ENCODE data around the gene CAPN10. TPM values are rescaled to one million over a fixed set of nuclear protein-coding genes. Genes with fewer than 3 reads are reported as not detected.

CAPN10 gene
- total RNA-seq, 1 donor from 2014 or later = 49.6 TPM

DNA sequence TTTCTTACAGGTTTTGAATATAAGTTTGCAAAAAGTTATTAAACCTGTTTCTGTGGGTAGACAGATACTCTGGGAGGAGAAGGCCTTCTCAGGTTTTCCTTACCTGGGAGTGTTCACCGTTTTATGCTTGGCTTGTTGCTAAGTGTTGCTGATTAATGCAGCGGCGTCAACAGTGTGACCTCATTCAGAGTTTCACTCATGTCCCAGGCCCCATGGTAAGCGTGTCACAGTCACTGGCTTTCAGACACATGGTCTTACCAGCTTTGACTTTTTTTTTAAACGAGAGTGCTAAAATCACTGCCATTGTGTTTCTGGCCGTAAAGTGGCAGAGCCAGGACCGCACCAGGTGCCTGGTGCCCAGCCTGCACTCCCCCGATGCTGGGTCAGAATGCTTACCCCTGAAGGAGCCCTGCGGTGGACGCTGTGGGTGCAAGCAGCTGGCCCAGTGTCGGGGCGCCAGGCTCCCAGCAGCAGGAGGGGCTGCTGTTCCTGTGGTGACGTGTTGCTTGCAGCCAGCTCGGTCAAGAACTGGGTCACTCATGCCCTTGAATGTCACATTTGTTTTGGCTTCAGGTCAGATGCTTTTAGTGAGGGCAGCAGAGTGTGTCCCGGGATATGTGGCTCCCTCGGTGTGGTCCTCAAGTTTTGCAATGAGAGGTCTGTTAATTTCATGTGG is 3.5 kb downstream of the CAPN10 start:
- intact Hi-C loops (cut with micrococcal nuclease) = no loop called here

DNA sequence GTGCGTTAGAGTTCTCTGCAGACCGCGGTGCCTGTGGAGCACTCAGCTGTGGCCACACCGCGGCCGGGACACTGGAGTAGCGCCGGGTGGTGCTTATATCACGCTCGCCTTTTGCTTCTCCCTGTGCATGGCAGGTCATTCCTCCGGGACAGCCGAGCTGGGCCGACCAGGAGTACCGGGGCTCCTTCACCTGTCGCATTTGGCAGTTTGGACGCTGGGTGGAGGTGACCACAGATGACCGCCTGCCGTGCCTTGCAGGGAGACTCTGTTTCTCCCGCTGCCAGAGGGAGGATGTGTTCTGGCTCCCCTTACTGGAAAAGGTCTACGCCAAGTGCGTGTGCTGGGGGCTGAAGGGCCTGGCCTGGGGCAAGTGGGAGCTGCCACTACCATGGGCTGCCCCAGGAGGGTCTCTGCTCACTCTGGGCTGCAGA is 4.2 kb downstream of the CAPN10 start:
- Mint-ChIP-seq H3K9me3 (no peaks in the 10 kb centered on the region), H3K4me3 (ENCODE audit: low read depth) (no peak overlapping the region), H3K4me1 (ENCODE audit: low read depth) (peaks cover 18% of the 10 kb centered on the region), H3K27me3 (ENCODE audit: low read depth) (no peaks in the 10 kb centered on the region), H3K27ac (no peak overlapping the region), H3K36me3 (ENCODE audit: low read depth) (peaks cover 28% of the 10 kb centered on the region)
- intact Hi-C loops (cut with micrococcal nuclease) = no loop called here
- DNase-seq (ENCODE audit: low spot score) = no peak

More for the DNA sequence above, 3.5 kb downstream of the CAPN10 start:
- no peaks in the 10 kb centered on the region for H3K9me3 Mint-ChIP-seq
- H3K27me3 Mint-ChIP-seq (ENCODE audit: low read depth) = no peaks in the 10 kb centered on the region
- no peak overlapping the region for H3K27ac Mint-ChIP-seq
- no peak overlapping the region for H3K4me3 Mint-ChIP-seq (ENCODE audit: low read depth)
- DNase-seq (ENCODE audit: low spot score) = no peak
- H3K36me3 Mint-ChIP-seq (ENCODE audit: low read depth) = peaks cover 26% of the 10 kb centered on the region
- peaks cover 19% of the 10 kb centered on the region for H3K4me1 Mint-ChIP-seq (ENCODE audit: low read depth)

DNA sequence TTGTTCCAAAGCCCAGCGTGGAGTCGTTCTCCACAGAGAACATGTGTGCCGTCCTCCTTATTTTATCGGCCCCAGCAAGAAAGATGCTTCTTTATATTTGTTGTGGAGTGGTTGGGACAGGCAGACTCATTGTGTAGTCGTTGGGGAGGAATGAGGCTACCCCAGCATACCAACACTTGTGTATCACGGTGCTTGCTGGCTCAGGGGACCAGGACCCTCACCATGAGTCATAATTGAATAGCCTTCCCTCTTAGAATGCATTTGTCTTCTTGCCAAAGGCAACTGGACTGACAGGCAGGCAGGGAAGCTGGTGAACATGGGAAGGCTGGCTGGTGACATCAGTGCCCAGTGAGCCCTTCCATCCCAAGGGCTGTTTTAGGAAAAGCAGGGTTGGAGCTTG is 4.7 kb downstream of the CAPN10 start:
- DNase-seq (ENCODE audit: low spot score) = no peak
- intact Hi-C loops (cut with micrococcal nuclease) = no loop called here
- Mint-ChIP-seq H3K27ac (no peak overlapping the region), H3K9me3 (no peaks in the 10 kb centered on the region), H3K4me1 (ENCODE audit: low read depth) (peaks cover 18% of the 10 kb centered on the region), H3K4me3 (ENCODE audit: low read depth) (no peak overlapping the region), H3K36me3 (ENCODE audit: low read depth) (peaks cover 28% of the 10 kb centered on the region), H3K27me3 (ENCODE audit: low read depth) (no peaks in the 10 kb centered on the region)

DNA sequence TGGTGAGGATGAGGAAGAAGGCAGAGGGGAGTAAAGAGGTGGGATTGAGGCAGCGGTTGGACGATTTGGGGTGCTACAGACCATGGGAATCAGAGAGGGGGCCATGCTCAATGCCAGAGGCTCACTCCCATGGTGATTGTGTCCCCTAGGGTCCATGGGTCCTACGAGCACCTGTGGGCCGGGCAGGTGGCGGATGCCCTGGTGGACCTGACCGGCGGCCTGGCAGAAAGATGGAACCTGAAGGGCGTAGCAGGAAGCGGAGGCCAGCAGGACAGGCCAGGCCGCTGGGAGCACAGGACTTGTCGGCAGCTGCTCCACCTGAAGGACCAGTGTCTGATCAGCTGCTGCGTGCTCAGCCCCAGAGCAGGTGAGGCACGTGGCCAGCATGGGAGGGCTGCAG is 5.2 kb downstream of the CAPN10 start:
- no peaks in the 10 kb centered on the region for H3K9me3 Mint-ChIP-seq
- intact Hi-C loops (cut with micrococcal nuclease) = no loop called here
- peaks cover 28% of the 10 kb centered on the region for H3K36me3 Mint-ChIP-seq (ENCODE audit: low read depth)
- peaks cover 18% of the 10 kb centered on the region for H3K4me1 Mint-ChIP-seq (ENCODE audit: low read depth)
- H3K27ac Mint-ChIP-seq = no peak overlapping the region
- DNase-seq (ENCODE audit: low spot score) = no peak
- no peak overlapping the region for H3K4me3 Mint-ChIP-seq (ENCODE audit: low read depth)
- no peaks in the 10 kb centered on the region for H3K27me3 Mint-ChIP-seq (ENCODE audit: low read depth)

DNA sequence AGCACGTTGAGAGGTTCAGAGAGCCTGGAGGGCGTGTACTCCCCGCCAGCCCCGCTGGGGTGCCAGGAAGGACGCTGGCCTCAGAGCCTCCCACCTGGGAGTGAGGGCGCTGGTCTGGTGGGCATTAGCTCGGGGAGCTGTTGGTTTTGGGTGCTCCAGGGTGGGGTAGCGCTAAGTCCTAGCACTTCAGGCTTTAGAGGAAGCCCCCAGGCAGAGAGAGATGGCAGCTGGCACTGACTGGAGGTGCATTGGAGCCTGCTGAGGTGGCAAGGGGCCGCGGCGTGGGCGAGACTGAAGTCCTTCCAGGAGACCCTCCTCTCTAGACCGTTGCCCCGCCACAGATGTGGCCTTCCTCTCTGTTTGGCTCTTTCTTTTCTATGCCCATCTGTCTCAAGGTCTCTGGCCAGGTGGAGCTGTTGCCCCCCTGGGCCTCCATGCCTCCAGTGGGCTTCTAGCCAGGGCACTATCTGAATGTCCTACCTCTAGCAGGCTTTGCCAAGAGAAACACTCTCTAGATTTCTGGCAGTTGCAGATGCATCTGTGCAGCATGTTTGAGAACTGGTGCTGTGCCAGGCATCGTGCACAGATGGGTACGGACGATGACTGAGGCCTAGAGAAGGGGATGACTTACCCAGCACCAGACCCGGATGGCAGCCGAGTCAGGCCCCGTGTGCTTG is 6.6 kb downstream of the CAPN10 start:
- peaks cover 28% of the 10 kb centered on the region for H3K36me3 Mint-ChIP-seq (ENCODE audit: low read depth)
- H3K27me3 Mint-ChIP-seq (ENCODE audit: low read depth) = no peaks in the 10 kb centered on the region
- no peak overlapping the region for H3K4me3 Mint-ChIP-seq (ENCODE audit: low read depth)
- no peaks in the 10 kb centered on the region for H3K9me3 Mint-ChIP-seq
- peaks cover 10% of the 10 kb centered on the region for H3K4me1 Mint-ChIP-seq (ENCODE audit: low read depth)
- intact Hi-C loops (cut with micrococcal nuclease) = no loop called here
- no peak for DNase-seq (ENCODE audit: low spot score)
- H3K27ac Mint-ChIP-seq = no peak overlapping the region

DNA sequence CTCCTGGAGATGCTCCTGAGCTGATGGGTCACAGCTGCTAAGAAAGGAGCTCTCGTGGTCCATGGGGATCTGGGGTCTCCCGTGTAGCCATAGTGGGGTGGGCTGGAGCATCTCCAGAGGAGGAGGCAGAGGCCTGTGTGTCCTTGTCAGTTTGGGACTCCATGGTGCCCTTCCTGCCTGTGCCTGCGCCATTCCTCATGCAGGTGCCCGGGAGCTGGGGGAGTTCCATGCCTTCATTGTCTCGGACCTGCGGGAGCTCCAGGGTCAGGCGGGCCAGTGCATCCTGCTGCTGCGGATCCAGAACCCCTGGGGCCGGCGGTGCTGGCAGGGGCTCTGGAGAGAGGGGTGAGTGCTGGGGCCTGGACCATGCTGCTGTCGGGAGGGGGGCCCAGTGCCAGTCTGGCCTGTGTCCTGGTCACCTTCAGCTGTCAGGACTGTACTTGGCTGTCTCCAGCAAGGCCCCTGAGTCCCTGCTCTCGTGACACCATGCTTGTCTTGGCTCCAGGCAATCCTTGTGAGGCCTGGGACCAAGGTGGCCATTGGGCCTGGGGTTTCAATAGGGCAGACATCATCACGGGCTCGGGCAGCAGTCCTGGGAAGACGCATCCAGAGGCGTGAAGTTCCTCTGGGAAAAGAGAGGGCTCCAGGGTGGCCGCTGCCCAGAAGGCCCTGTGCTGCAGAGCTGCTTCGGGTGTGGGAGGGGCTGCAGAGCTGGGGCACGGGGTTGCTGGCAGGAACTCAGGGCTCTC is 7.3 kb downstream of the CAPN10 start:
- no peaks in the 10 kb centered on the region for H3K9me3 Mint-ChIP-seq
- peaks cover 27% of the 10 kb centered on the region for H3K36me3 Mint-ChIP-seq (ENCODE audit: low read depth)
- no peaks in the 10 kb centered on the region for H3K27me3 Mint-ChIP-seq (ENCODE audit: low read depth)
- DNase-seq (ENCODE audit: low spot score) = no peak
- no peak overlapping the region for H3K4me3 Mint-ChIP-seq (ENCODE audit: low read depth)
- peaks cover 3% of the 10 kb centered on the region for H3K4me1 Mint-ChIP-seq (ENCODE audit: low read depth)
- intact Hi-C loops (cut with micrococcal nuclease) = no loop called here
- no peak overlapping the region for H3K27ac Mint-ChIP-seq

DNA sequence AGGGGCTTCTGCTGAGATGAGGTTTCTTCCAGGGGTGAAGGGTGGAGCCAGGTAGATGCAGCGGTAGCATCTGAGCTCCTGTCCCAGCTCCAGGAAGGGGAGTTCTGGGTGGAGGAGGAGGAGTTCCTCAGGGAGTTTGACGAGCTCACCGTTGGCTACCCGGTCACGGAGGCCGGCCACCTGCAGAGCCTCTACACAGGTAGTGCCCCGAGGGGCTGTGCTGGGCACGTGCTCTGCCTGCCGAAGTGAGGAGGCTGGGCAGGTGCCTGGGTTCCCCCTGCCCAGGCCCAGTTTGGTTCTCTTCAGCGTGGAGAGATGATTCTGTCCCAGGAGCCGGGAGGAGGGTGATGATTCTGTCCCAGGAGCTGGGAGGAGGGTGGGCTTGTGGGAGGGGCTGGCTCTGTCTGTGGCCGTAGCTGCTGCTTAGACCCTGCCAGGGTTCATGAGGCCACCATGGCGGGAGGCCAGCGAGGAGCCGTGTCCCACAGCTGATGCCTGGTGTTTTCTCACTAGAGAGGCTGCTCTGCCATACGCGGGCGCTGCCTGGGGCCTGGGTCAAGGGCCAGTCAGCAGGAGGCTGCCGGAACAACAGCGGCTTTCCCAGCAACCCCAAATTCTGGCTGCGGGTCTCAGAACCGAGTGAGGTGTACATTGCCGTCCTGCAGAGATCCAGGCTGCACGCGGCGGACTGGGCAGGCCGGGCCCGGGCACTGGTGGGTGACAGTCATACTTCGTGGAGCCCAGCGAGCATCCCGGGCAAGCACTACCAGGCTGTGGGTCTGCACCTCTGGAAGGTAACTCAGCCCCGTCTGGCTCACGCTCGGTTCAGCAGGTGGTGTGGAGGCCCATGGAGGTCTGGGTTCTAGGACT is 8.2 kb downstream of the CAPN10 start:
- Mint-ChIP-seq H3K27ac (no peak overlapping the region), H3K36me3 (ENCODE audit: low read depth) (peaks cover 21% of the 10 kb centered on the region), H3K9me3 (no peaks in the 10 kb centered on the region), H3K4me1 (ENCODE audit: low read depth) (no peaks in the 10 kb centered on the region), H3K27me3 (ENCODE audit: low read depth) (no peaks in the 10 kb centered on the region), H3K4me3 (ENCODE audit: low read depth) (no peak overlapping the region)
- no peak for DNase-seq (ENCODE audit: low spot score)
- intact Hi-C loops (cut with micrococcal nuclease) = no loop called here

DNA sequence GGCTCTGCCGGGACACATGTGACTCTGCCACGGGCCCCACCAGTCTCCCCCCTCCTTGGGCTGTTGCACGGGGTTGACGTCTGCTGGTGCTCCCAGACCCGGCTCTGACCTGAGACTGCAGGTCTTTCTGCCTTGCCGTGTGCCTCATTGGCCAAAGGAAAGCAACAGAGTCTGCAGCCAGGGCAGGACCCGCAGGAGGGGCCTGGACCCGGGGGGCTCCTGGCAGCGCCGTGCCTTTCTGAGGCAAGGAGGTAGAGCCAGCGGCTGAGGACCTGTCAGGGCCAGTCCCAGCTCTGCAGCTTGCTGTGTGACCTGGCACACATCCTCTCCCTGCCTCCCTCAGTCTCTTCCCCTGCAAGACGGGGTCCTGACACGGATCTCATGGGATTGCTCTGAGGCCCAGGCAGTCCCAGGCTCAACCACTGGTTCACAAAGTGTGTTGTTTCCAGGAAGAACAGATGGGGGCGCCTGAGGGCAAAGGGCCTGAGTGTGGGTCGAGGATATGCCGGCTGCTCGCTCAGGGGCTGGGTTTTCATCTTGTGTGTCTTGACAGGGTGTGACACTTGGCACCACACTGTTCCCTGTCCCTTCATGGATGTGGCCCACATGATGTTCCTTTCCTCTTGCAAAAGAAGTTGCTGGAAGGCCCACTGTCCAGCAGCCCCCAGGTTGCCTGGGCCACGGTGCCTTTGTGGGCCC is 9.0 kb downstream of the CAPN10 start:
- Mint-ChIP-seq H3K36me3 (ENCODE audit: low read depth) (peaks cover 21% of the 10 kb centered on the region), H3K9me3 (no peaks in the 10 kb centered on the region), H3K27me3 (ENCODE audit: low read depth) (no peaks in the 10 kb centered on the region), H3K4me1 (ENCODE audit: low read depth) (no peaks in the 10 kb centered on the region), H3K27ac (no peak overlapping the region), H3K4me3 (ENCODE audit: low read depth) (no peak overlapping the region)
- peak; percentile 43 for DNase-seq (ENCODE audit: low spot score)
- intact Hi-C loops (cut with micrococcal nuclease) = no loop called here

DNA sequence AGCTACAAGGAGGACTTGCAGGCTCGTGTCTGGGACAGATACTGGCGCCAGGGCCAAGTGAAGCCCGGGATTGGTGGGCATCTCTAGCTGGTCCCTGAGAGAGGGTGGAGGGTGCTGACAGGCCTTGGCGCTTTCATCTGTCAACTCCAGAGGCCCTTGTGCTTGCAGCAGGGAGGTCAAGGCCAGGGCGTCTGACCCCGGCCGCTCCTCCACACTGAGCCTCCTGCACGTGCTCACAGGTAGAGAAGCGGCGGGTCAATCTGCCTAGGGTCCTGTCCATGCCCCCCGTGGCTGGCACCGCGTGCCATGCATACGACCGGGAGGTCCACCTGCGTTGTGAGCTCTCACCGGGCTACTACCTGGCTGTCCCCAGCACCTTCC is 9.5 kb downstream of the CAPN10 start:
- Mint-ChIP-seq H3K4me3 (ENCODE audit: low read depth) (no peak overlapping the region), H3K27ac (no peak overlapping the region), H3K36me3 (ENCODE audit: low read depth) (peaks cover 18% of the 10 kb centered on the region), H3K9me3 (no peaks in the 10 kb centered on the region), H3K4me1 (ENCODE audit: low read depth) (no peaks in the 10 kb centered on the region), H3K27me3 (ENCODE audit: low read depth) (no peaks in the 10 kb centered on the region)
- intact Hi-C loops (cut with micrococcal nuclease) = no loop called here
- no peak for DNase-seq (ENCODE audit: low spot score)

DNA sequence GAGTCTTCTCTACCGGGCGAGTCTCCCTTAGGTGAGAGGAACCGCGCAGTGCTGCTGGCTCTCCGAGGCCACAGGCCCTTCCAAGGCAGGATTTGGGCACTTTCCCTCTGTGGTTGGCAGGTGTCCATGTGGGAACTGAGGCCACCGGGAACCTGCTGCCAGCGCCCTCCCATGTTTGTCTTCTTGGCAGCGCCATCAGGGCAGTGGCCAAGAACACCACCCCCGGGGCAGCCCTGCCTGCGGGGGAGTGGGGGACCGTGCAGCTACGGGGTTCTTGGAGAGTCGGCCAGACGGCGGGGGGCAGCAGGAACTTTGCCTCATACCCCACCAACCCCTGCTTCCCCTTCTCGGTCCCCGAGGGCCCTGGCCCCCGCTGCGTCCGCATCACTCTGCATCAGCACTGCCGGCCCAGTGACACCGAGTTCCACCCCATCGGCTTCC is 10.0 kb downstream of the CAPN10 start:
- Mint-ChIP-seq H3K4me3 (ENCODE audit: low read depth) (no peak overlapping the region), H3K9me3 (no peaks in the 10 kb centered on the region), H3K36me3 (ENCODE audit: low read depth) (peaks cover 14% of the 10 kb centered on the region), H3K4me1 (ENCODE audit: low read depth) (no peaks in the 10 kb centered on the region), H3K27me3 (ENCODE audit: low read depth) (no peaks in the 10 kb centered on the region), H3K27ac (no peak overlapping the region)
- DNase-seq (ENCODE audit: low spot score) = no peak
- intact Hi-C loops (cut with micrococcal nuclease) = no loop called here

DNA sequence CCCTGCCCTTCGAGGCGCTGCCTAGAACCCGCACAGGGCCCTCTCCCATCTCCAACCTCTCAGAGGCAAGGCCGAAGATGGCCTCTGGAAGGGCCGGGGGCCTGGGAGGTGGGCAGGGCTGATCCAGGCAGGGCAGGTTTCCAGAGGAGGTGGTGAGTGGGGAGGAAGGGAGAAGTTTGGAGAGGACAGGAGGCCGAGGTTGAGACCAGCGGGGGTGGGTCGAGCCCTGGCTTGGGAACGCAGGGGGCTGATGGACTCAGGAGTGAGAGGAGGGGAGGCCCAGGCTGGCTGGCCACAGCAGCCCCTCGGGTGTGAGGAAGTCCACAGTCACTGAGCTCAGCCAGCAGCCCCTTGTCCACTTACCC is 10.5 kb downstream of the CAPN10 start:
- intact Hi-C loops (cut with micrococcal nuclease) = no loop called here
- Mint-ChIP-seq H3K4me3 (ENCODE audit: low read depth) (no peak overlapping the region), H3K27me3 (ENCODE audit: low read depth) (no peaks in the 10 kb centered on the region), H3K9me3 (no peaks in the 10 kb centered on the region), H3K4me1 (ENCODE audit: low read depth) (no peaks in the 10 kb centered on the region), H3K27ac (no peak overlapping the region), H3K36me3 (ENCODE audit: low read depth) (peaks cover 12% of the 10 kb centered on the region)
- no peak for DNase-seq (ENCODE audit: low spot score)

Data from activated T-helper 2 cell treated with anti-CD3 and anti-CD28 coated beads, Interferon-gamma antibody, Interleukin-2, Interleukin-4, amounts not matched to agents 10 μg/mL and 5 μg/mL and 100 μg/mL, durations not matched to agents 14 hours and 24 hours and 36 hours (primary cell).